ENCODE measurements around the gene CRX. TPM values are rescaled to one million over a fixed set of nuclear protein-coding genes. Genes with fewer than 3 reads are reported as not detected.

The CRX gene
- total RNA-seq, 1 experiment from 2014 or later: 0.13 TPM

DNA sequence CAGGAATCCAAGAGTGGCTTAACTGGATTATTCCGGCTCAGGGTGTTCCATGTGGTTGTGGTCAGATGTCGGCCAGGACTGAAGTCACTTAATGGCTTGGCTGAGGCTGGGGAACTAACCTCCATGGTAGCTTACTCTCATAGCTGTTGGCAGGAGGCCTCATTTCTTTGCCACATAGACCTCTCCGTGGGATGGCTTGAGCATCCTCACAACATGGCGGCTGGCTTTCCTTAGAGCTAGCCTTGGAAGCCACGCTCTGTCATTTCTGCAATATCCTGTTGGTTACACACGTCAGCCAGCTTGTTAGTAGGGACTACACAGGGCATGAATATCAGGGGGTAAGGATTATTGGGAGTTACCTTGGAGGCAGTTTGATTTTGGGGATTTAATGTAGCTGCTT lies 5.1 kb downstream of the CRX start:
- H2BK12ac ChIP-seq (ENCODE audit: insufficient read length, low read depth, low read length): no peak overlapping the region

More for the DNA sequence above, 5.1 kb downstream of the CRX start:
- Histone ChIP-seq H3K23me2 (ENCODE audit: insufficient read length, low read depth, low read length, poor library complexity, severe bottlenecking) (no peaks in the 10 kb centered on the region), H3K79me2 (ENCODE audit: insufficient read depth, low read length) (no peaks in the 10 kb centered on the region), H3K27me3 (ENCODE audit: insufficient read depth, low read length) (no peaks in the 10 kb centered on the region), H4K20me1 (ENCODE audit: control insufficient read depth, insufficient read depth, insufficient read length) (no peaks in the 10 kb centered on the region), H2BK15ac (ENCODE audit: low read depth, low read length) (no peak overlapping the region), H2BK5ac (ENCODE audit: insufficient read length, low read length) (no peak overlapping the region), H3K9me3 (ENCODE audit: control insufficient read depth, low read depth, low read length) (no peaks in the 10 kb centered on the region), H4K8ac (replicated peaks; ENCODE audit: insufficient read length, low read depth, low read length) (no peak overlapping the region), H3K14ac (ENCODE audit: insufficient read depth, low read length) (no peak overlapping the region), H3K23ac (ENCODE audit: insufficient read length, low read depth, low read length) (no peak overlapping the region), H2BK20ac (ENCODE audit: low read depth, low read length, poor library complexity, severe bottlenecking) (no peak overlapping the region), H2AK5ac (ENCODE audit: insufficient read length, low read length) (no peak overlapping the region), H3K9ac (ENCODE audit: extremely low read depth, insufficient read length, low read length) (no peak overlapping the region), H3K4ac (ENCODE audit: low read depth, low read length) (no peak overlapping the region), H3K4me2 (ENCODE audit: insufficient read depth, insufficient read length, low read length) (no peak overlapping the region), H4K5ac (ENCODE audit: insufficient read length, low read depth, low read length) (no peak overlapping the region), H4K91ac (ENCODE audit: insufficient read length, low read depth, low read length) (no peak overlapping the region), H3K79me1 (ENCODE audit: insufficient read depth, low read depth, low read length, poor library complexity, severe bottlenecking) (no peaks in the 10 kb centered on the region), H3T11ph (ENCODE audit: low read length) (no peak overlapping the region), H3K56ac (ENCODE audit: insufficient read length, low read depth, low read length) (no peak overlapping the region), H3K4me1 (ENCODE audit: insufficient read depth, low read length) (no peaks in the 10 kb centered on the region), H2BK120ac (ENCODE audit: low read depth, low read length, poor library complexity, severe bottlenecking) (no peak overlapping the region), H3K27ac (ENCODE audit: insufficient read length, low read depth, low read length) (no peak overlapping the region), H2AFZ (ENCODE audit: low read length) (no peak overlapping the region), H3K18ac (ENCODE audit: insufficient read length, low read depth, low read length) (no peak overlapping the region)
- Mint-ChIP-seq H3K9me3 (peaks cover 0 to 7% of the 10 kb centered on the region in 2 experiments; a peak in 3 of 5 replicates), H3K27ac (no peak overlapping the region; a peak in 1 of 7 replicates), H3K4me1 (peaks cover 19 to 29% of the 10 kb centered on the region in 2 experiments), H3K27me3 (ENCODE audit: low read depth) (no peaks in the 10 kb centered on the region; the same call in 1 of the 2 replicates), H3K36me3 (ENCODE audit: insufficient read depth in 1 of 3, low read depth in 3 of 3) (peaks cover 0 to 2% (median 0%) of the 10 kb centered on the region in 3 experiments; a peak in 1 of 7 replicates), H3K4me3 (no peak overlapping the region; a peak in 1 of 5 replicates)
- TF ChIP-seq, protein P1, sequence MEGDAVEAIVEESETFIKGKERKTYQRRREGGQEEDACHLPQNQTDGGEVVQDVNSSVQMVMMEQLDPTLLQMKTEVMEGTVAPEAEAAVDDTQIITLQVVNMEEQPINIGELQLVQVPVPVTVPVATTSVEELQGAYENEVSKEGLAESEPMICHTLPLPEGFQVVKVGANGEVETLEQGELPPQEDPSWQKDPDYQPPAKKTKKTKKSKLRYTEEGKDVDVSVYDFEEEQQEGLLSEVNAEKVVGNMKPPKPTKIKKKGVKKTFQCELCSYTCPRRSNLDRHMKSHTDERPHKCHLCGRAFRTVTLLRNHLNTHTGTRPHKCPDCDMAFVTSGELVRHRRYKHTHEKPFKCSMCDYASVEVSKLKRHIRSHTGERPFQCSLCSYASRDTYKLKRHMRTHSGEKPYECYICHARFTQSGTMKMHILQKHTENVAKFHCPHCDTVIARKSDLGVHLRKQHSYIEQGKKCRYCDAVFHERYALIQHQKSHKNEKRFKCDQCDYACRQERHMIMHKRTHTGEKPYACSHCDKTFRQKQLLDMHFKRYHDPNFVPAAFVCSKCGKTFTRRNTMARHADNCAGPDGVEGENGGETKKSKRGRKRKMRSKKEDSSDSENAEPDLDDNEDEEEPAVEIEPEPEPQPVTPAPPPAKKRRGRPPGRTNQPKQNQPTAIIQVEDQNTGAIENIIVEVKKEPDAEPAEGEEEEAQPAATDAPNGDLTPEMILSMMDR (conservative IDR thresholded peaks at IDR 0.05): no peak
- WGBS (ENCODE audit: extremely low coverage, insufficient read length, low lambda C conversion rate): no CpG with 5 or more reads among the region's 6 CpGs
- no peak for DNase-seq
